C4-2B (cell line): ENCODE results near the gene ATG2A.

Source experiments
- ZFX ChIP-seq: fragments of 450-650 bp; IDR thresholded peaks from 2 replicates; pipeline ENCODE4 v1.6.1; 2017
- TF ChIP-seq, protein P1 (sequence below): fragments of 450-650 bp; conservative IDR thresholded peaks from 2 replicates; pipeline ENCODE4 v1.5.1; 2017; ENCODE audit warnings: mild to moderate bottlenecking

DNA sequence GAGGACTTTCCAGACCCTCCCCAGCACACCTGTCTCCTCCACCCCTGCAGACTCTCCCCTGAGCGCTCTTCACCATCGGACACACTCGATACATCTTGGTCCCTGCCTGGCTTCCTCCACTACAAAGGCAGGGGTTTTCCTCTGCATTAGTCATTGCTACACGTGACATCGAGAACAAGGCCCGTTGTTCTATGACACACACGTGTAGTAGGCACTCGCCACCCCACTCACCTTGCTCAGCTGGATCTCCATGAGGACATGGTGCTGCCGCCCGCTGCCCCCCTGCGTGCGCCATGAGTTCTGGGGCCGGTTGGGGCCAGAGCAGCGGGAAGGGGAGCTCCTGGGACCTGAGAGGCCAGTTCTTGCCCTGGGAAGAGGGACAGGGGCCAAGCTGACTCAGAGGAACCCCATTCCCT, 16.7 kb downstream of the ATG2A start:
- TF ChIP-seq, protein P1, sequence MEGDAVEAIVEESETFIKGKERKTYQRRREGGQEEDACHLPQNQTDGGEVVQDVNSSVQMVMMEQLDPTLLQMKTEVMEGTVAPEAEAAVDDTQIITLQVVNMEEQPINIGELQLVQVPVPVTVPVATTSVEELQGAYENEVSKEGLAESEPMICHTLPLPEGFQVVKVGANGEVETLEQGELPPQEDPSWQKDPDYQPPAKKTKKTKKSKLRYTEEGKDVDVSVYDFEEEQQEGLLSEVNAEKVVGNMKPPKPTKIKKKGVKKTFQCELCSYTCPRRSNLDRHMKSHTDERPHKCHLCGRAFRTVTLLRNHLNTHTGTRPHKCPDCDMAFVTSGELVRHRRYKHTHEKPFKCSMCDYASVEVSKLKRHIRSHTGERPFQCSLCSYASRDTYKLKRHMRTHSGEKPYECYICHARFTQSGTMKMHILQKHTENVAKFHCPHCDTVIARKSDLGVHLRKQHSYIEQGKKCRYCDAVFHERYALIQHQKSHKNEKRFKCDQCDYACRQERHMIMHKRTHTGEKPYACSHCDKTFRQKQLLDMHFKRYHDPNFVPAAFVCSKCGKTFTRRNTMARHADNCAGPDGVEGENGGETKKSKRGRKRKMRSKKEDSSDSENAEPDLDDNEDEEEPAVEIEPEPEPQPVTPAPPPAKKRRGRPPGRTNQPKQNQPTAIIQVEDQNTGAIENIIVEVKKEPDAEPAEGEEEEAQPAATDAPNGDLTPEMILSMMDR: no peak
- TF ChIP-seq ZFX: no peak
